Lower leg skin (tissue), 4 donors: ENCODE results near the gene SLC9A9. TPM values are rescaled to one million over a fixed set of nuclear protein-coding genes. Genes with fewer than 3 reads are reported as not detected.

ENCODE experiments used
- DNase-seq, 2 donors: peaks; one replicate each; pipeline ENCODE4 v3.0.0-alpha.2; 2019; ENCODE audit warnings: low spot score in 2 of 2
- H3K4me3 ChIP-seq: fragments of 200-600 bp; sonication (generic); 2 replicates; pipeline ENCODE4 v1.5.1; 2017; ENCODE audit warnings: mild to moderate bottlenecking, low read depth; ENCODE audit not compliant: poor library complexity, severe bottlenecking
- POLR2A ChIP-seq, 2 donors: fragments of 450-650 bp; IDR thresholded peaks; one replicate each; pipeline ENCODE4 v1.6.1; 2016 to 2017; ENCODE audit warnings: antibody characterized with exemption in 2 of 2, mild to moderate bottlenecking in 1 of 2, moderate library complexity in 1 of 2
- WGBS, 2 donors: methylation state at CpG; one replicate each; pipeline ENCODE4 v1.1.5; 2018; 5-methylcytosine and 5-hydroxymethylcytosine counted together
- intact Hi-C: fragments of 100-400 bp; cut with DNase I; formaldehyde crosslinking; loops from one replicate; pipeline ENCODE4 v1.15.0; 2023; ENCODE audit warnings: low total_unique reads
- total RNA-seq, 4 donors: library from RNA; depleted of rRNA; stranded (reverse); fragments of >200 nt; gene quantifications; one replicate each; pipeline ENCODE4 v1.1.0, GENCODE V29; 2016
- TF ChIP-seq, protein P1 (sequence below), 3 donors: fragments of 450-650 bp; IDR thresholded peaks; one replicate each; pipeline ENCODE4 v1.5.1; 2016; ENCODE audit warnings: antibody characterized with exemption in 3 of 3, mild to moderate bottlenecking in 3 of 3, moderate library complexity in 2 of 3

The SLC9A9 gene
- total RNA-seq, 4 donors from 2014 or later, result 14.6 to 40.8 (median 23.7) TPM

DNA sequence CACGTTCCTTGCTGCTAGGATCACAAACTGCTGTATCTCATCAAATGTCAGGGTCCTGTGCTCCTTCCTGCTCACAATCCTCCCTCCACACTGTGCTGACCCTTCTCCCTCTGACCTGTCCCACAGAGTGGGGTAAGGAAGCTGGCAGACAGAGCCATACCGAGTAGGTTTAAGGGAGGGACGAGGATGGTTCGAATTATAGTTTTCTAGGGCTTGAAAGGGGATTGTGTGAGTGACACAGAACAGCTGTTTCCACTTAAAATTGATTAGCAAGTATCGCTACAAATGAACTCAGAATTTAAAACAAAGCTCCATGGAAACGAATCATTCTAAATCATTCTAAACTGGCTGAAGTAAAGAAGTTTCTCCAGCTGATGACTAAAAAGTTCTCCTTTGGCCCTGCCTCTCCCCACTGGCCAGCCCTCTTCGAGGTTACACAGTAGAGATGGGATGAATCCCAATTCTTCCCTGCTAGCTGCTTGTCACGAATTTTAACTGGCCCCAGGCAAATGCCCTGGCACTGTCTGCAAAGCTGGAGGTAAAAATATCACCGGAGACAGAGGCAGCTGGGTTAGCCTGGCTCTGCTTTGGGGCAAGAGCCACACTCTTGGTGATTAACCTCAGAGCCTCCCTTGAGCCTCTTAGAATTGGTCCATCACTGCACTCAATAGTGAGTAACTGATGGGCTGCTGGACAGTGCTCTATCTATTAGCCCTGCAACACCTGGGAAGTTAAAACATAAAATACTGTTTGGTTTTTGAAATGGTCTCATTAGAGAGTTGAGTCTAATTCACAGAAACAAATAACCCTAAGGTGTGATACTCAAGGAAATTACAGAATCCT, 533.8 kb downstream of the SLC9A9 start:
- TF ChIP-seq POLR2A (IDR thresholded peaks at IDR 0.05), result no peak
- TF ChIP-seq, protein P1, sequence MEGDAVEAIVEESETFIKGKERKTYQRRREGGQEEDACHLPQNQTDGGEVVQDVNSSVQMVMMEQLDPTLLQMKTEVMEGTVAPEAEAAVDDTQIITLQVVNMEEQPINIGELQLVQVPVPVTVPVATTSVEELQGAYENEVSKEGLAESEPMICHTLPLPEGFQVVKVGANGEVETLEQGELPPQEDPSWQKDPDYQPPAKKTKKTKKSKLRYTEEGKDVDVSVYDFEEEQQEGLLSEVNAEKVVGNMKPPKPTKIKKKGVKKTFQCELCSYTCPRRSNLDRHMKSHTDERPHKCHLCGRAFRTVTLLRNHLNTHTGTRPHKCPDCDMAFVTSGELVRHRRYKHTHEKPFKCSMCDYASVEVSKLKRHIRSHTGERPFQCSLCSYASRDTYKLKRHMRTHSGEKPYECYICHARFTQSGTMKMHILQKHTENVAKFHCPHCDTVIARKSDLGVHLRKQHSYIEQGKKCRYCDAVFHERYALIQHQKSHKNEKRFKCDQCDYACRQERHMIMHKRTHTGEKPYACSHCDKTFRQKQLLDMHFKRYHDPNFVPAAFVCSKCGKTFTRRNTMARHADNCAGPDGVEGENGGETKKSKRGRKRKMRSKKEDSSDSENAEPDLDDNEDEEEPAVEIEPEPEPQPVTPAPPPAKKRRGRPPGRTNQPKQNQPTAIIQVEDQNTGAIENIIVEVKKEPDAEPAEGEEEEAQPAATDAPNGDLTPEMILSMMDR (IDR thresholded peaks at IDR 0.05), result no peak
- DNase-seq, result no peak
- no peak overlapping the region for H3K4me3 ChIP-seq
- intact Hi-C loops, result no loop called here
- WGBS, 2 donors, result 51 to 53% methylated on average over 9 of the region's 9 CpGs

DNA sequence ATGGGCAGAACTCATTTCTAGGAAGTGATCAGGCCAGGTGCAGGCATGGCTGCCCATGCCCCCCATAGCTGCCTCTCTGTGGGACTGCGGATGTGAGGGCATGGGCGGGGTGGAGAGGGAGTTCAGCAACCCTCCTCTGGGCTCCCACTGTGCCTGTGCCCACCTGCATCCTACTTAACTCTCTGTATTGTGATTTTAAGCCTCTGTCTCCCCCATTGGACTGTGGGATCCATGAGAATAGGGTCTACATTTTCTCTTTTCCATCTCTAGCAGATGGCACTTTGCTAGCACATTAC, 534.4 kb downstream of the SLC9A9 start:
- 100% methylated on average over 2 of the region's 2 CpGs for WGBS, 2 donors
- H3K4me3 ChIP-seq, result no peak overlapping the region
- intact Hi-C loops, result no loop called here
- TF ChIP-seq POLR2A (IDR thresholded peaks at IDR 0.05), result no peak
- TF ChIP-seq, protein P1 (IDR thresholded peaks at IDR 0.05), result no peak
- DNase-seq, result no peak

DNA sequence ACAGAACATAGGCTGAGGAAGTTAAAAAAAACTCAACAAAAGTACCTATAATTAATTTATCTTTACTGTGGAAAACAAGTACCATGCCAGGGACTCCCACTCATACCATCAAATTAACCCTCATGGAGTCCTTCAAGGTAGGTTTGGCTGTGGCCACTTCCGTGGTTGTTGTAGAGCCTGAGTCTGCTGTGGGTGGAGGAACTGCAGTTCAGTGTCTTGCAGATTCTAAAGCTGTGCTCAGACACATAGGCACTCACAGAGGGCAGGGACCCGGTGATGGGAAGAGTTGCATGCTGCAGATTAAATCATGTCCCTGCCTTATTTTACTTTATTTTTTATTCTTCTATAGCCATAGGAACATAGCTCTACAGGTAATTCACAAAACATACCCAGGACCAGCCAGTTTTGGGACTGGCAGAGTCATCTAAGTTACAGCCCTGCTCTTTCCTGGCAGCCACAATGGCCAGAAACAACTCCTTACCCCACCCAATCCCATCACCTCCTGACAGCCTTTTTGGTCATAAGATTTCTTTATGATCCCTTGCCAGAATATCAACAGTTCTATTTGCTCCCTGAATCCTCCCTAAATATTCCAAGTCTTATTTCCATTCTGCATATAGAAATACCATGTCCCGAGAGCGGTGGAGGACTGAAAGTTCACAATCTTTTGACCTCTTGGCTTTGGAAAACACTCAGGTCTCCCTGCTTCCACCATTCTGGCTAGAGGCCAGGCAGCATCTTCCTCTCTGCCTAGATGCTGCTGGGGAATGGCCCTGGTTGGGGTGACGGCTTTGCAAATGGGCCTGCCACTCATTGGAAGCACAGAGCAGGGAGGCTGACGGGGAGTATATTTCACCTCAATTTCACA, 535.0 kb downstream of the SLC9A9 start:
- intact Hi-C loops, result no loop called here
- DNase-seq, result no peak
- TF ChIP-seq, protein P1 (IDR thresholded peaks at IDR 0.05), result no peak
- no peak for TF ChIP-seq POLR2A (IDR thresholded peaks at IDR 0.05)
- H3K4me3 ChIP-seq, result no peak overlapping the region
- 89 to 97% methylated on average over 6 of the region's 6 CpGs for WGBS, 2 donors

DNA sequence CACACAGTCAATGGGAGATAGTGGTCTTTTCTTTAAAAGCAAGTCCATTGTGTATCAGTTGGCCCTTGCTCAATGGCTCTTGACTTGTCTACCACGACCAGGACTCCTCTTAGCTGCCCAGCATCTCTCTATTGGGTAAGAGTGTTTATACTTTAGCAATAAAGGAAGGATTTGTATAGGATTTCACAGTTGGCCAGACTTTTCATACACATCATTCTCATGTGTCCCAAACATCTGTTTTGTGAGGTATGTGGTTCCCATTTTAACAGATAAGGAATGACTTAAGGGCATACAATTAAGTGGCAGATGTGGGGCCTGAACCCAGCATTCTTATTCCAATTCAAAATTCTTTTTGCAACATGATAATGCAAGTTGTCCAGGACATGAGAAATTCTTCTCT, 537.2 kb downstream of the SLC9A9 start:
- WGBS, 2 donors, result 82 to 94% methylated on average over 1 of the region's 1 CpG
- intact Hi-C loops, result no loop called here
- H3K4me3 ChIP-seq, result no peak overlapping the region
- no peak for TF ChIP-seq POLR2A (IDR thresholded peaks at IDR 0.05)
- TF ChIP-seq, protein P1 (IDR thresholded peaks at IDR 0.05), result no peak
- no peak for DNase-seq

DNA sequence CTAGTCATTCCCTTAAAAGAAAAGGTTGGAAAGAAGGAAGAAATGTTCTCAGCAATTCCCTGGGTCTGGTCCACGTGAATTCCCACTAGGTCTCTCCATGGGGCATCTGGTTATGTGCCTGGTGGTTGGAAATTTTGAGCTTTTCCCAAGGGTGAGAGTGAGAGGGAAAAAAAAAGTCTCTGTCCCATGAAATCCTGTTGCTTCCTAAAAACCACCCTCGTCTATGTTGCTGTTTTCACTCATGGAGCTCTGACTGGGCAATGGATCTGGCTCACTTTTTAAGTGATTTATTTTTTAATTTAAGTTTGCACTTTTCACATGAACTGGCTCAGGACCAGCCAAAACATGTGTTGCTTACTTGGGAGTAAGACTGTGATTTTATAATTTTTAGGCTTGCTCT, 538.6 kb downstream of the SLC9A9 start:
- intact Hi-C loops, result no loop called here
- no peak overlapping the region for H3K4me3 ChIP-seq
- DNase-seq, result no peak
- WGBS, 2 donors, result 53 to 69% methylated on average over 2 of the region's 2 CpGs
- TF ChIP-seq, protein P1 (IDR thresholded peaks at IDR 0.05), result no peak
- no peak for TF ChIP-seq POLR2A (IDR thresholded peaks at IDR 0.05)
